ENCODE data around the gene OR2T10. TPM values are rescaled to one million over a fixed set of nuclear protein-coding genes. Genes with fewer than 3 reads are reported as not detected.

Gene OR2T10
- total and polyA plus RNA-seq, 2 of the 4 experiments (the other 2 are of a cell fraction) = not detected

DNA sequence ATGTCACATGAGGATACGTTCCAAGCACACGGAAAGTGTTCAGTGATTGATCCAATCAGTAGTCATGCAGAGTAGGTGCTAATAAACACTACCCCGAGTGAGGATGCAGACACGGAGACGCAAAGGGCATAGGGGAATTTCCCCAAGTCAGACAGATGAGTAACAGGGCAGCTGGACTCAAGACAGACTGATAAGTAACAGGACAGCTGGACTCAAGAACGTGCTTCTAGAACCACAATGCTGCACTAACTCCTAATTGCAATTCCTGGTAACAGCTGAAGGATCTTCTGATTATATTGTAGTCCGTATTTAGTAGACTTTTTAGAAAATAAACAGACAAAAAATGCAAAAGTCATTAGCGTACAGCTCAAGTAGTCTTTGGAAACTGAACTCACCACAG is 1.9 kb upstream of the OR2T10 start:
- dilution Hi-C loops (cut with HindIII; ENCODE audit: low sequenced_read_pairs, unreplicated experiment) (no loop called here), in situ Hi-C loops (cut with MboI; ENCODE audit: low sequenced_read_pairs) (no loop called here), intact Hi-C loops (cut with micrococcal nuclease) (no loop called here)
- H3K23ac ChIP-seq (ENCODE audit: low read depth, low read length) = no peak overlapping the region
- no peak overlapping the region for H2AFZ ChIP-seq (replicated peaks; ENCODE audit: low read length, poor library complexity)
- H3K27me3 ChIP-seq (ENCODE audit: control insufficient read depth, insufficient read depth, low read length) = no peaks in the 10 kb centered on the region
- no peak overlapping the region for H2BK5ac ChIP-seq (ENCODE audit: low read depth, low read length, poor library complexity, severe bottlenecking)
- ChIA-PET POLR2A (ENCODE audit: unreplicated experiment) (no interaction called here), CTCF (no interaction called here)
- no peak overlapping the region for H4K8ac ChIP-seq (ENCODE audit: low read depth in 2 of 2, low read length in 2 of 2)
- H2BK120ac ChIP-seq (ENCODE audit: low read depth, low read length) = no peak overlapping the region
- no peak overlapping the region for H3K27ac ChIP-seq (ENCODE audit: insufficient read depth, low read length)
- H2AK5ac ChIP-seq (ENCODE audit: low read depth, low read length) = no peak overlapping the region
- H3K18ac ChIP-seq (ENCODE audit: low read depth, low read length) = no peak overlapping the region
- no peak overlapping the region for H4K91ac ChIP-seq (ENCODE audit: insufficient read depth, low read depth, low read length)
- H3K4ac ChIP-seq (ENCODE audit: low read depth, low read length) = no peak overlapping the region
- H2BK20ac ChIP-seq (ENCODE audit: low read depth, low read length) = no peak overlapping the region
- no peak overlapping the region for H2AK9ac ChIP-seq (replicated peaks; ENCODE audit: low read depth, low read length, poor library complexity)
- no peak for TF ChIP-seq FOS (IDR thresholded peaks at IDR 0.05; ENCODE audit: low read depth, low read length)
- TF ChIP-seq RFX5 (IDR thresholded peaks at IDR 0.05; ENCODE audit: low read depth, low read length) = no peak
- TF ChIP-seq SMC3 (IDR thresholded peaks at IDR 0.05; ENCODE audit: low read depth, low read length) = no peak
- no peak for TF ChIP-seq CEBPB (IDR thresholded peaks at IDR 0.05; ENCODE audit: low read depth, low read length)
- TF ChIP-seq BHLHE40 (IDR thresholded peaks at IDR 0.05; ENCODE audit: low read depth, low read length) = no peak
- TF ChIP-seq POLR2A (IDR thresholded peaks at IDR 0.05; ENCODE audit: low read depth, low read length) = no peak
- TF ChIP-seq MXI1 (IDR thresholded peaks at IDR 0.05; ENCODE audit: borderline replicate concordance, low read depth, low read length) = no peak
- no peak overlapping the region for H3K14ac ChIP-seq (replicated peaks; ENCODE audit: low read depth, low read length)
- no peak for DNase-seq
- no peaks in the 10 kb centered on the region for H3K9me3 ChIP-seq (ENCODE audit: control insufficient read depth, insufficient read depth, low read length)
- no peaks in the 10 kb centered on the region for H3K79me1 ChIP-seq (ENCODE audit: low read depth in 1 of 2, low read length in 2 of 2)
- H3K4me3 ChIP-seq (ENCODE audit: insufficient read depth, low read depth, low read length) = no peak overlapping the region
- H4K5ac ChIP-seq (ENCODE audit: low read depth, low read length) = no peak overlapping the region
- H3K9ac ChIP-seq (ENCODE audit: low read depth, low read length) = no peak overlapping the region
- H4K20me1 ChIP-seq (ENCODE audit: insufficient read depth, low read length) = no peaks in the 10 kb centered on the region
- no TSS peak for BruUV-seq (replicated peaks)
- no peak overlapping the region for H3K4me2 ChIP-seq (ENCODE audit: low read depth, low read length)
- no CpG with 5 or more reads among the region's 8 CpGs for WGBS, 2 experiments (ENCODE audit: extremely low coverage in 2 of 2, insufficient read length in 1 of 2)
- H3K56ac ChIP-seq (ENCODE audit: extremely low read depth, insufficient read depth, low read length) = no peak overlapping the region
- H3K4me1 ChIP-seq (ENCODE audit: control insufficient read depth, insufficient read depth, low read length) = no peaks in the 10 kb centered on the region
- H2BK15ac ChIP-seq (ENCODE audit: low read depth, low read length) = no peak overlapping the region
- H3K36me3 ChIP-seq (ENCODE audit: control insufficient read depth, insufficient read depth, low read length) = no peaks in the 10 kb centered on the region
- H3K9me1 ChIP-seq (ENCODE audit: insufficient read depth, low read length) = no peaks in the 10 kb centered on the region
- no peak for ATAC-seq (ENCODE audit: low read depth)

Measured in IMR-90 (cell line).